ENCODE data around the gene RELL1. TPM values are rescaled to one million over a fixed set of nuclear protein-coding genes. Genes with fewer than 3 reads are reported as not detected.
A peak's percentile ranks its signal among the peaks of the same experiment; 100 is the strongest.

Gene RELL1
- total RNA-seq, 1 donor from 2014 or later = 18.7 TPM

- no peak for ATAC-seq
These were observed 54.6 kb downstream of the RELL1 start for GRCh38 chr4:37631551-37631950.

GRCh38 chr4:37629713-37630112, 56.5 kb downstream of the RELL1 start:
- no peak for ATAC-seq

- peak; percentile 78 for ATAC-seq
These were observed 57.1 kb downstream of the RELL1 start for GRCh38 chr4:37628977-37629609.

GRCh38 chr4:37627263-37627662, 58.9 kb downstream of the RELL1 start:
- no peak for ATAC-seq

GRCh38 chr4:37625499-37625898, 60.7 kb downstream of the RELL1 start:
- ATAC-seq = no peak

GRCh38 chr4:37623940-37624339, 62.2 kb downstream of the RELL1 start:
- ATAC-seq = no peak

- no peak for ATAC-seq
These were observed 63.1 kb downstream of the RELL1 start for GRCh38 chr4:37623125-37623524.

GRCh38 chr4:37620176-37620575, 66.0 kb downstream of the RELL1 start:
- no peak for ATAC-seq

- ATAC-seq = no peak
These were observed 70.5 kb downstream of the RELL1 start for GRCh38 chr4:37615720-37616063.

GRCh38 chr4:37615059-37615719, 71.0 kb downstream of the RELL1 start:
- ATAC-seq = no peak

GRCh38 chr4:37612811-37613210, 73.4 kb downstream of the RELL1 start:
- no peak for ATAC-seq

- ATAC-seq = no peak
These were observed 76.5 kb downstream of the RELL1 start for GRCh38 chr4:37609626-37610025.

- no peak for ATAC-seq
These were observed 79.2 kb downstream of the RELL1 start for GRCh38 chr4:37607018-37607417.

- ATAC-seq = no peak
These were observed 80.2 kb downstream of the RELL1 start for GRCh38 chr4:37605843-37606565.

GRCh38 chr4:37604461-37604860, 81.7 kb downstream of the RELL1 start:
- peak; percentile 38 for ATAC-seq

GRCh38 chr4:37603711-37604110, 82.5 kb downstream of the RELL1 start:
- ATAC-seq = no peak

- ATAC-seq = peak; percentile 79
These were observed 83.1 kb downstream of the RELL1 start for GRCh38 chr4:37603070-37603468.

GRCh38 chr4:37602454-37603069, 83.6 kb downstream of the RELL1 start:
- no peak for ATAC-seq

- peak; percentile 78 for ATAC-seq
These were observed 84.6 kb downstream of the RELL1 start for GRCh38 chr4:37601531-37601930.

GRCh38 chr4:37599092-37599790, 86.9 kb downstream of the RELL1 start:
- no peak for ATAC-seq

GRCh38 chr4:37597034-37597433, 89.1 kb downstream of the RELL1 start:
- no peak for ATAC-seq

- no peak for ATAC-seq
These were observed 90.1 kb downstream of the RELL1 start for GRCh38 chr4:37595875-37596680.

All from esophagus mucosa (tissue), 1 donor.